SK-N-SH treated with all-trans-retinoic acid at 6 μM for 48 hours (cell line): ENCODE measurements around the gene ZNHIT3.

Experiments
- ARNTL ChIP-seq: fragments of 450-650 bp; formaldehyde crosslinking; IDR thresholded peaks from 2 replicates; pipeline ENCODE4 v1.5.0; 2020; ENCODE audit warnings: low read depth, mild to moderate bottlenecking, moderate library complexity, borderline replicate concordance
- CREB5 ChIP-seq: fragments of 250-450 bp; sonication (Bioruptor Pico); IDR thresholded peaks from 2 replicates; pipeline ENCODE4 v1.5.1; 2020; ENCODE audit warnings: low read depth, mild to moderate bottlenecking, moderate library complexity
- ESRRG ChIP-seq: fragments of 250-450 bp; sonication (Bioruptor Pico); IDR thresholded peaks from 2 replicates; pipeline ENCODE4 v1.6.1; 2021; ENCODE audit warnings: mild to moderate bottlenecking
- ISL1 ChIP-seq: fragments of 250-450 bp; sonication (Bioruptor Pico); IDR thresholded peaks from 2 replicates; pipeline ENCODE4 v2.1.2; 2022; ENCODE audit warnings: mild to moderate bottlenecking, moderate library complexity
- TOX ChIP-seq: fragments of 250-450 bp; sonication (Bioruptor Pico); IDR thresholded peaks from 2 replicates; pipeline ENCODE4 v1.8.0; 2021; ENCODE audit warnings: mild to moderate bottlenecking, moderate library complexity, borderline replicate concordance
- TSHZ2 ChIP-seq: fragments of 250-450 bp; sonication (Bioruptor Pico); IDR thresholded peaks from 2 replicates; pipeline ENCODE4 v1.5.0; 2020; ENCODE audit warnings: mild to moderate bottlenecking, moderate library complexity
- ZNF565 ChIP-seq: fragments of 450-650 bp; formaldehyde crosslinking; conservative IDR thresholded peaks from 2 replicates; pipeline ENCODE4 v1.5.0; 2020; ENCODE audit warnings: low read depth, mild to moderate bottlenecking, moderate library complexity
- ZNF70 ChIP-seq: fragments of 450-650 bp; formaldehyde crosslinking; IDR thresholded peaks from 2 replicates; pipeline ENCODE4 v1.5.0; 2020; ENCODE audit warnings: mild to moderate bottlenecking, moderate library complexity

- TF ChIP-seq ZNF70 (CRISPR knock-in tag): no peak
- TF ChIP-seq ZNF565: no peak
- no peak for TF ChIP-seq TSHZ2 (CRISPR knock-in tag)
- TF ChIP-seq TOX: no peak
- TF ChIP-seq ESRRG: no peak
- no peak for TF ChIP-seq ISL1 (CRISPR knock-in tag)
- no peak for TF ChIP-seq CREB5
- no peak for TF ChIP-seq ARNTL (CRISPR knock-in tag)
Measured at GRCh38 chr17:36486204-36487194, at the start of gene ZNHIT3.
